GM19468 (cell line): ENCODE data around the gene SLC38A6.
A peak's percentile ranks its signal among the peaks of the same experiment; 100 is the strongest.

Source experiments
- ATAC-seq: cut with Tn5 transposase; IDR thresholded peaks from one replicate; pipeline ENCODE4 v1.9.1; 2021; ENCODE audit warnings: mild to moderate bottlenecking, moderate library complexity, moderate number of reproducible peaks; ENCODE audit not compliant: unreplicated experiment; ENCODE audit errors: extremely low read depth

The SLC38A6 gene

DNA sequence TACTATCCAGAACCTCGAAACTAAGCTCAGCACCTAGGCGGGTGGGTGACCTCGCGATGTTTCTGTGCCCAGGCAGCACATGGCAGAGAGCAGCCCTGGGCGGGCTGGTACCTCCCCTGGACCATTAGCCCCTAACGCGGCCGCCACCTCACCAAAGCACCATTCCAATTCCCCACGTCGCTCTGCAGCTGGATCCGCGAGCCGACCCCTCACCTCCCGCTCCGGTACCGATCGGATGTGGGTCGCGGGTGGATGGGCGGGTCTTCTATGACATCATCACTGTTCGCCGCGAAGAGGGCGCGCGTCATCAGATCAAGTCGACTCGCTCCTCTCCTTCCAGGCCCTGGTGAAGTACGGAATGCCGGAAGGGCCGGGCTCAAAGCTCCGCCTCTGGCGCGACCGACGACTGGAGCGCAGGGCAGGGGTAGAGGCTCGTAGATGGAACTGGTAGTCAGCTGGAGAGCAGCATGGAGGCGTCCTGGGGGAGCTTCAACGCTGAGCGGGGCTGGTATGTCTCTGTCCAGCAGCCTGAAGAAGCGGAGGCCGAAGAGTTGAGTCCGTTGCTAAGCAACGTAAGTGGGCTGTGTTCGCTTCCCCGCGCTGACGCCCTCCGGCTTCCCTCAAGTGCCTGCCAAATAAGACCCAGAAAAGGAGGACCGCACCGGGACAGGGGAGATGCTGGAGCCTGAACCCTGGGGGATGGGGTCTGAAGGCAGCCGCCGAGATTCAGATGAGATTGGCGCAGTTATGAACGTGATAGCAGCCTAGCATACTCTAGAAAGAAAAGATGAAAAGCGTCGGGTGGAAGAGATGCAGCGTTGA, at the start of gene SLC38A6, which contains the start of gene TRMT5:
Gene SLC38A6 (plus strand): TSS at position 435 of the 822 bp plus-strand sequence. CDS start 33 bp downstream, at position 468.
Gene TRMT5 (minus strand): TSS at position 269 of the 822 bp plus-strand sequence. CDS start 106 bp downstream, at position 163.
- peak; percentile 77 for ATAC-seq

- ATAC-seq = no peak
These were observed 47.0 kb upstream of the SLC38A6 start for GRCh38 chr14:60933920-60934655.

GRCh38 chr14:60935319-60935718, 45.7 kb upstream of the SLC38A6 start:
- ATAC-seq = no peak

- no peak for ATAC-seq
These were observed 37.4 kb upstream of the SLC38A6 start for GRCh38 chr14:60943637-60944032.

DNA sequence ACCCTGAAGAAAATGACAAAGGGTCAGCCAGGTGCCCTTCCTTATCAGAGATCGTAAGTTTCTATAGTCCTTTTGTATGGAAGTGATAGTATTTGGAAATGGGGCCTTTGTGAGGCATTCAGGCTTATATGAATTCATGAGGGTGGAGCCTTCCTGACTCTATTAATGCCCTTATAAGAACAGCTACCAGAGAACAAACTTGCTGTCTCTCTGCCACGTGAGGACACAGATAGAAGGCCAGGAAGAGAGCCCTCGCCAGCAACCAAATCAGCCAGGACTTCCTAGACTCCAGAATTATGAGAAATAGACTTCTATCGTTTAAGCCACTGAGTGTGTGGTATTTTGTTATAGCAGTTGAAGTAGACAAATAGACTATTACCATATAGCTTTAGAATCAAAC, 36.8 kb upstream of the SLC38A6 start:
- no peak for ATAC-seq

DNA sequence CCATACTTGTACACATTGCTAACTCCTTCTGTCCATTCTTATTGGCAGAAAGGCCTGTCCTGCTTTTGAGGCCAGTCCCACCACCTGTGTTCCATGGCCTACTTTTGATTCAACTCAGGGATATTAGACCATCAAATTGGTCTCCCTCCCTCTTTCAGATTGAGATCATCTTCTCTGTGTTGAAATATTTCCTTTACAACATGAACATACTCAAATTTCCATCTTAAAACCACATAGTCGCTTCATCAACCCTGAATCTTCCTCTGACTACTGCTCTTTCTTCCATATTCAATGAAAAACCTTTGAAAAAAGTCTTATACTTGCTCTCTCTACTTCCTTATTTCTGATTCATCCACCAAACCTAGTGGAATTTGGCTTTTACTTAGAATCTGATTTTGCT, 35.1 kb upstream of the SLC38A6 start:
- no peak for ATAC-seq

DNA sequence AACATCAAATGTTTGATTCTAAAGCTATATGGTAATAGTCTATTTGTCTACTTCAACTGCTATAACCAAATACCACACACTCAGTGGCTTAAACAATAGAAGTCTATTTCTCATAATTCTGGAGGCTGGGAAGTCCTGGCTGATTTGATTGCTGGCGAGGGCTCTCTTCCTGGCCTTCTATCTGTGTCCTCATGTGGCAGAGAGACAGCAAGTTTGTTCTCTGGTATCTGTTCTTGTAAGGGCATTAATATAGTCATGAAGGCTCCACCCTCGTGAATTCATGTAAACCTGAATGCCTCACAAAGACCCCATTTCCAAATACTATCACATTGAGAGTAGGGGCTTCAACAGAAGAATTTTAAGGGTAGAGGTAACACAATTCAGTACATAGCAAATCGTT, 34.3 kb upstream of the SLC38A6 start:
- no peak for ATAC-seq

DNA sequence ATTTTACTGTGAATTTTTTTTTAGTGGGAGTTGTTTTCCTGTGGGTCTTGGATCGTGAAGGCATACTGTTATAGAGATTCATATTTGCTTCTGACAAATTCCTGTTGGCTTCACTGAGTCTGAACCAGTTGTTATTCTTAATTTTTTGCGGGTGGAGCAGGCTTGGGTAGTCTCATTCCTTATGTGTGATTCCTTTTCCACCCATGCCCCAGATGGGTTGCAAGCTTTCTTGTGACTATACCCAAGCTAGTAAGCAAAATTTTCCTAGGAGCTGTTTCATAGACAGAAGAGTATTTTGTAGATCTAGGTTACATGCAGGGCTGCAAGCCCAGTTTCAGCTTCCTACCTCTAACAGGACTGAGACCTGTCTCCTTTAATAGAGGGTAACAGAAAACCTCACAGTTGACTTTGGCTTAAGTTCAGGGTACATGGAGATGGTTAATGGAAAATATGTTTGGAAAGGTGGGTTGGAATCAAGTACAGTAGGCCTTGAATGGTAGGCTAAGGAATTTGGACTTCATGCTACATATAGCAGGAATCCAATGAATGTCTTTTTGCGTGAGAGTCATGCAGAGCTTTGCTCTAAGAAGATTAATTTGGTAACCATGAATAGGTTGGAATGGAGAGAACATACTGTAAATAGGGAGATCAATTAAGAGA, 29.1 kb upstream of the SLC38A6 start:
- no peak for ATAC-seq

DNA sequence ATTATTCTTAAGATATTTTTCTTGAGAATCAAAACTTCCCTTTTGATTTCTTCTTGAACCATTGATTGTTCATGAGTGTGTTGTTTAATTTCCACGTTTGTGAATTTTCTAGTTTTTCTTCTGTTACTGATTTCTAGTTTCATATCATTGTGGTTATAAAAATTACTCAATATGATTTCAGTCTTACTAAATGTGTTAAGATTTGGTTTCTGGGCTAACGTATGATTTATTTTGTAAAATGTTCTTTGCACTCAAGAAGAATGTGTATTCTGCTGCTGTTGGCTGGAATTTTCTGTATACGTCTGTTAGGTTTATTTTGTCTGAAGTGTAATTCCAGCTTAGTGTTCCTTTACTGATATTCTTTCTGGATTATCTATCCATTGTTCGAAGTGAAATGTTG, 24.8 kb upstream of the SLC38A6 start:
- ATAC-seq = no peak

- no peak for ATAC-seq
These were observed 24.4 kb upstream of the SLC38A6 start for GRCh38 chr14:60956632-60957031.

GRCh38 chr14:60958146-60958545, 22.9 kb upstream of the SLC38A6 start:
- no peak for ATAC-seq

DNA sequence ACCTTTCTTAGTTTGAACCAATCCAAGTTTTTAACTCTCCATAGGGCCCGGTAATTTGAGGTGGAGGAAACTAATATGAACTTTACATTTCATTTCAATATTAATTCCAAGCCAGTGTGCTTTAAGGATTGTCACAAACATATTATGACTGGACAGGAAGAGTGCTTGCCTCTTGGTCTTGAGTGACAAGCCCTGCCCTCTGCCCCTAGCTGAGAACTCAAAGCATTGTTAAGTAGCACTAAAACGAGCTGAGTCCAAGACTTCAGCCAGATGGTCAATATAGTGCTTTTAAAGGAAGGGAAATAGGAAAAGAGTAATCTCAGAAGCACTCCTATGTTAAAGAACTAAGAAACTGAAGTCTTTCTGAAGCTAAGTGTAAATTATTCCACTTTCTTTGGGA, 17.3 kb upstream of the SLC38A6 start:
- no peak for ATAC-seq

DNA sequence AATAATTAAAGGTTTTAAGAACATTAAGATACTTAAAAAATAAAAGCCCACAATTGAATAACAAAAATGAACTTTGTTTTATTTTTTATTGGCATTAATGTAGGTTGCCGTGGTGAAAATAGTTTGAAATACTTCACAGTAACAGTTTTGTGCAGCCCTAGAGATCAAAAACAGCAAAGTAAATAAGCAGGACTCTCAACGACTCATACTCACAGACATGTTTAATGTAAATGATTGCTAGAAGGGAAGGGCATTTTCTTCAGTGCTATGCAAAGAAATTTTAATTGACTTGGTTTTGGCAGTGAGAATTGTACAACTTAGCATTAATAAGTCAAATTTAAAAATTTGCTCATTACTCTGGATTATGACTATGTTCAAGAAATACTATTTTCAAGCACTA, 16.1 kb upstream of the SLC38A6 start:
- no peak for ATAC-seq

DNA sequence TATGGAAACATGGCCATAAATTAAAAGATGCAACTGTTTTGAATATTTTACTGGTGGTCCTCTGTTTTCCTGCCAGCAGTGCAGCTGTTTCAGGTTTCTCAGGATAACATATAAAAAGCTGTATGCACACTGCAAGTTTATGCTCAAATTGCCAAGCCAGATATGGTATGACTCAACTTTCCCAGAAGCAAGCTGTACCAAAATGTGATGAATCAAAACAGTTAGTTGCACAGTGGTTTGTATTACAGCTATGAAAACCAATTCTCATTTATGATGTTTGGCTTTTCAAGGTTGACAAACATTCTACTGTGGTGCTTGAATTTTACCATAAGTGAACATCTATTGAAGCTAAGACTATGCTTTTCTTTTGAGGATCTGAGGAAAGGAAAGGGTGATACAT, 15.6 kb upstream of the SLC38A6 start:
- no peak for ATAC-seq

DNA sequence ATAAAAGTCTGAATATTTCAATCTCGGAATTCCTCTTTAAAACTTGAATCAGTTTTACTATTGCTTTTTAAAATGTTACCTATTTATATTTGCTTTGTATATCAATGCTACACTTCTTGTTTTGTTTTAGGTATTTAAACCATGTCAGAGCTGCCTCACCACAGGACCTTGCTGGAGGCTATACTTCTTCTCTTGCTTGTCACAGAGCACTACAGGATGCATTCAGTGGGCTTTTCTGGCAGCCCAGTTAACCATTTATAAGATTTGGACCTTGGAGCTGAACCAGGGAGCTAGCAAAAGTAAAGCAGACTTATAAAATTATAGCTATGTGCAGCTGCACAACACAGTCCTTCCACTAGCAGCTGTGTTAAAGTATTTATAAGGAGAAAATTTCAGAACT, 12.9 kb upstream of the SLC38A6 start:
- no peak for ATAC-seq

DNA sequence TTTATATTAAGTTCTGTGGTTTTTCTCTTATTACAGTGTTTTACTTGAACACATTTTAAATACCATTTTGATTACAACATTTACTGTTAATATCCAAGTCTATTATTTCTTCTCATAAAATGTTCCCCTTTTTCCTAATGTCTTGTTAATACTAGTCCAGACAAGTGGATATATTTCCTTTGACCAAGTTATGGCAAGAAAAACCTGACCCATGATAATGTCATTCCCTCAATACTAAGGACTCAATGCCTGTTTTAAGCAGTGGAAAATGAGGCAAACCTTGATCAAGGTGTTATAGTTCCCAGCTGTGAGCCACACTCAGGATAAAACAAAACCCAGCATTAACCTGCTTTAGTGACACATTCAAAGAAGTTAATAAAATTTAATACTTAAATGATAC, 12.4 kb upstream of the SLC38A6 start:
- no peak for ATAC-seq

DNA sequence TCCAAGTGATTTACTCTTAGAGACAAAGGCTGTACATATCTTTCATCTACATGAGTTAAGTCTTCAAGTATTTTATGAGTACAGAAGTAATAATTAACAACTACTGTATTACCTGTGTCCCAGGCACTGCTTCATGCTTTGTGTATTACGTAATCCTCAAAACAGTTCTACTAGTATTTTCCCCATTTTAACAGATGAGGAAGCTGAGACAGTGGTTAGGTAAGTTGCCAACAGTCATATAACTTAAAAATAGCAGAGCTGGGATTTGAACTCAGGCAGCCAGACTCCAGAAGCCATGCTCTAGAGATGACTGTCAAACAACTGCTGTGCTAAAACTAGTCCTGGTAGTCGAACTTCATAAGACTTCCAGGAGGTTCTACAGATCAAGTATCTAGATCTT, 10.9 kb upstream of the SLC38A6 start:
- ATAC-seq = no peak

DNA sequence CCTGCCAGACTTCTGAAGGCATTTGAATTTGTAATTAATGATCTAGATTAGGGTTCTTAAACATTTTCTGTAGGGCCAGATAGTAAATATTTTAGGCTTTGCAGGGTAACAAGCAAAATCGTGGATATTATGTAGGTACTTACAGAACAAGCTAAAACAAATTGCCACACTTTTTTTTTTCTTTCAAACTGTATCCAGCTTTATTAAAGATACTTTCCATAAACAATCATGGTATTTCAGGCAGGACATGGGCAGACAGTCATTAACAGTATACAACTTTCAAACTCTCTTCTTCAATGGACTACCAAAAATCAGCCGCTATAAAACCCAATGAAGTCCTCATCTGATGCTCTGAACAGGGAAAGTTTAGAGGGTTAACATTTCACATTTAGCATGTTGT, 9.8 kb upstream of the SLC38A6 start:
- no peak for ATAC-seq

DNA sequence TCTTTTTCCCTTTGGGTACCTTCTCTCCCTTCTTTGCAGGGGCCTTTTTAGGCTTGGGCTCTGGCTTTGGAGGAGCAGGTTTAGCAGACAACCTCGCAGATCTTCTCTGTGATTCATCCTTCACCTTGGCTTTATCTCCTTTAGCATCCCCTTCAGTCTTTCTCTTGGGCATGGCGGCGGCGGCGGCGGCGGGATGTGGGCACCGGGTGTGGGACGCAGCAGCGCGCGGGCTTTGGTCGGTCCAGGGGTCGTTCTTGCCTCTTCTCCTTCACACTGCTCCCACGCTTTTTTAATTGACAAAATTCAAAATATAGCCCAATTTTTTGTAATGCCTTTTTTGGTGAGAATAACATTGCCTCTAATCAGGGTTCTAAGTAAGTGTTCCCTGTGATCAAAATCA, 8.8 kb upstream of the SLC38A6 start:
- no peak for ATAC-seq

DNA sequence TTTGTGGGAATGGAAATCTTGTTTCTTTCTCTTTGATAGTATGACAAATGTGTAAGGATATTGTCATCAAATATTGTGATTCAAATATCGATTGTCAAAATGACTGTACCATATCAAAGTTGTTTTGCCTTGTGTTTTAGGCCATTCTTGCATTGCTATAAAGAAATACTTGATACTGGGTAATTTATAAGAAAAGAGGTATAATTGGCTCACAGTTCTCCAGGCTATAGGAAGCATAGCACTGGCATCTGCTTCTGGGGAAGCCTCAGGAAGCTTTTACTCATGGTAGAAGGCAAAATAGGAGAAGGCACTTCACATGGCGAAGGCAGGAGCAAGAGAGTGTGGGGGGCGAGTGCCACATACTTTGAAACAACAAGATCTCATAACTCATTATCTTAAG, 8.0 kb upstream of the SLC38A6 start:
- no peak for ATAC-seq

GRCh38 chr14:60974090-60974651, 6.9 kb upstream of the SLC38A6 start:
- no peak for ATAC-seq
